SJSA1 (cell line): ENCODE results near the gene MROH2B. TPM values are rescaled to one million over a fixed set of nuclear protein-coding genes. Genes with fewer than 3 reads are reported as not detected.

Experiments
- DNase-seq, 2 experiments: peaks; one replicate each; pipeline ENCODE4 v3.0.0-alpha.2; 2015 to 2020; ENCODE audit warnings: low spot score in 2 of 2, low read depth in 1 of 2
- H3K27ac ChIP-seq: fragments of 250-450 bp; sonication (Bioruptor Pico); 2 replicates; pipeline ENCODE4 v1.5.1; 2020; ENCODE audit warnings: mild to moderate bottlenecking, moderate library complexity
- H3K27me3 ChIP-seq: fragments of 250-450 bp; sonication (Bioruptor Pico); replicated peaks from 2 replicates; pipeline ENCODE4 v1.5.1; 2020; ENCODE audit warnings: mild to moderate bottlenecking, moderate library complexity
- H3K36me3 ChIP-seq: fragments of 250-450 bp; sonication (Bioruptor Pico); 2 replicates; pipeline ENCODE4 v1.5.1; 2020; ENCODE audit warnings: mild to moderate bottlenecking
- H3K4me1 ChIP-seq: fragments of 250-450 bp; sonication (Bioruptor Pico); replicated peaks from 2 replicates; pipeline ENCODE4 v1.6.1; 2021; ENCODE audit warnings: mild to moderate bottlenecking
- H3K4me3 ChIP-seq: fragments of 250-450 bp; sonication (Bioruptor Pico); 2 replicates; pipeline ENCODE4 v1.5.1; 2020; ENCODE audit warnings: mild to moderate bottlenecking
- H3K9me3 ChIP-seq: fragments of 250-450 bp; sonication (Bioruptor Pico); replicated peaks from 2 replicates; pipeline ENCODE4 v1.5.1; 2020; ENCODE audit warnings: mild to moderate bottlenecking
- total RNA-seq: library from RNA; depleted of rRNA; stranded (reverse); fragments of >200 nt; shearing (Covaris generic); gene quantifications from 2 replicates; pipeline ENCODE4 v1.2.3, GENCODE V29; 2014; rRNA removed

The MROH2B gene
- total RNA-seq, 1 experiment from 2014 or later, result not detected

- DNase-seq, result no peak
- H3K27me3 ChIP-seq, result no peaks in the 10 kb centered on the region
- no peak overlapping the region for H3K27ac ChIP-seq
- H3K4me3 ChIP-seq, result no peak overlapping the region
- H3K36me3 ChIP-seq, result no peaks in the 10 kb centered on the region
- H3K9me3 ChIP-seq, result no peaks in the 10 kb centered on the region
- no peaks in the 10 kb centered on the region for H3K4me1 ChIP-seq
These were observed 95.1 kb downstream of the MROH2B start for GRCh38 chr5:40976041-40976440.

DNA sequence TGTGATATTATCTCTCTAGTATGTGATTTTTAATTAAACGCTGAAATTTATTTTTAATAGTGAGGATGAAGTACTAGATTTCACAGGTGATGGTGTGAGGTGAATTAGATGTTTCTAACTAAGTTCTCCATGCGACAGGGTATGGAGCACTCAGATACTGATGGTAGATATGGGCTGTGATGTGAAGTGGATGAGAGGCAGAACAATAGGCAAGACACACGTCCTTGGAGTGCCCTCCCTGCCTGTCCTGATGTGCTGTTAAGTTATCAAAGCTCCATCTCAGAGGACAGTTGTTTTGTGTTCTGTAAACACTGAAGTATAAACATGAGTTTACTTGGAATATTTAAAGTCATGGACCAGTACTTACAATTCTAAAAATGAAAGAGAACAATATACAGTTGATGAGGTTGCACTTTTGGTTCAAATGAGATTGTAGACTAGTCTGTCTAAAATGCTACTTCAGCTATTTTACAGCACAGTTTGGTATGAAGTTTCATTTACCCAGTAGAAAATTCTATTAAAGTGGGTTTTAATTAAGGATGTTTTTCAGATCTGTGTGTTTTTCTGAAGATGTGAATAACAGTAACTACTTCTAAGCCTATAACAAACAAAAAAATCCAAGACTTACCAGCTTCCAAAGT is 97.7 kb downstream of the MROH2B start:
- H3K36me3 ChIP-seq, result no peaks in the 10 kb centered on the region
- DNase-seq, result no peak
- H3K27me3 ChIP-seq, result no peaks in the 10 kb centered on the region
- no peak overlapping the region for H3K4me3 ChIP-seq
- H3K4me1 ChIP-seq, result no peaks in the 10 kb centered on the region
- no peaks in the 10 kb centered on the region for H3K9me3 ChIP-seq
- no peak overlapping the region for H3K27ac ChIP-seq

DNA sequence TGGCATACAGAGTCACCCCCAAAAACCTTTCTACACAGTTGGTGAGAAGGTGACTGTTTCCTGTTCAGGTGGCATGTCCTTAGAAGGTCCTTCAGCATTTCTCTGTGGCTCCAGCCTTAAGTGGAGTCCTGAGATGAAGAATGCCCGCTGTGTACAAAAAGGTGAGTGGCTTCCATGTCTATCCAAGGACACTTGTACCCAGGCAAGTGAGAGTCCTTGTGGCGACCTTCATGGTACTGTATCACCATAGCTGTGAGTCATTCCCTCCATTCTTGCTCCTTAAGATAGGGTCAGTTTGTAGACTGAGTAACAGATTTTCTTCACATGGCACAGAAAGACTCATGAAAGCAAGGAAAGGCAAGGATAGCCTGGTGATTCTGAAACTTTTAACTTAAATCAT is 98.7 kb downstream of the MROH2B start:
- Histone ChIP-seq H3K27ac (no peak overlapping the region), H3K4me3 (no peak overlapping the region), H3K27me3 (no peaks in the 10 kb centered on the region), H3K9me3 (no peaks in the 10 kb centered on the region), H3K4me1 (no peaks in the 10 kb centered on the region), H3K36me3 (no peaks in the 10 kb centered on the region)
- DNase-seq, result no peak

DNA sequence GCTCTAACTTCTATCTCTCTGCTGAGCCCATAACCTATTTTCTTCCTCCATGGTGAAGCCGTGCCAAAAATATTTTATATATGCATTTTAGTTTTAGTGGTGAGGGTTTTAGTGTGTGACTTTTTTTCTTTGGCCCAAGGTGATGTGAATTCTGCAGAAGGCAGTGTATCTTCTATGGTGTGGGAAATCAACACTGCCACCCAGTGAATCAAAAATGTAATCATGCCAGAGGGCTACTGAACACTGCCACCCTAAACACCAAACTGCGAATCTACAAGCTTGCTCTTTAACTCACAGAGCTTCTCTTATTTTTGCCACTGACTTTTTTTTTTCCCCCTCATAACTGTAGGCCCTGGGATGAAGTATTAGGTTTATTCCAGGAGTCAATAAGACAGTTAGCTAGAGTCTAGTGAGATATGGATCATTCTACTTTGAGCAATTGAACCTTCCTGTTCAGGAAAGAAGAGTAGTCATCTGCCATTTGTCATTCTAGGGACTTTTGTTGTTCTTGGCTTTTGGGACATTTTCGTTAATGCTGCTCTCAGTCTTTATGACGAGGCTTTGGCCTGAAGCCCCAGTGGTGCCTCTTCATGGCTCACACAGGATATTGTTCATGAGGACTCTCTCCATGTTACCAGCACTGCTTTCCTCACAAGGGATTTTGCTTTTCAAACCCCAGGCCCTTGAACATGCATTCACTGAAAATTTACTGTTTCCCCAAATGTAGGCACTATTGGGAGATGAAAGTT is 108.8 kb downstream of the MROH2B start:
- H3K27ac ChIP-seq, result no peak overlapping the region
- no peak for DNase-seq

DNA sequence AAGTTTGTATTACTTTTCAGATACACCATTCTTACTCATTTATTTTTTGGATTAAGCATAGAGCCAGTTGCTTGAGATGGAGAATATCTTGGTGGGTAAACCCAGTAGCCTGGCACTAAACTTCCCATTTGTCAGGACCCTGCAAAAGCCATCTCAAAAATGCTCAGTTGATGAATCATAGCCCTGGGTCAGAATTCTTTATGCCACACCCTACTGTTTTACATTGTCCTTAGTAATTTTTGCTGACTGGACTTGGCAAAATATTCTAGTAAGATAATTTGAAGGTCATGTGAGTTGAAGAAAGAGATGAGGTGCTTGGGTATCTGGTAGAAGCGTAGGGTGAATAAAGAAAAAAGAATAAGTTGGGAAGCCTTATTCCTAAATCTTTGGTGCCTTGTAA is 111.1 kb downstream of the MROH2B start:
- Histone ChIP-seq H3K27ac (no peak overlapping the region), H3K4me1 (peaks cover 8% of the 10 kb centered on the region; the same call in 1 of the 2 replicates)
- no peak for DNase-seq

More for the DNA sequence above, 108.8 kb downstream of the MROH2B start:
- Histone ChIP-seq H3K36me3 (no peaks in the 10 kb centered on the region), H3K9me3 (peaks cover 7% of the 10 kb centered on the region; the same call in 1 of the 2 replicates), H3K27me3 (no peaks in the 10 kb centered on the region), H3K4me3 (no peak overlapping the region), H3K4me1 (peaks cover 8% of the 10 kb centered on the region; the same call in 1 of the 2 replicates)

DNA sequence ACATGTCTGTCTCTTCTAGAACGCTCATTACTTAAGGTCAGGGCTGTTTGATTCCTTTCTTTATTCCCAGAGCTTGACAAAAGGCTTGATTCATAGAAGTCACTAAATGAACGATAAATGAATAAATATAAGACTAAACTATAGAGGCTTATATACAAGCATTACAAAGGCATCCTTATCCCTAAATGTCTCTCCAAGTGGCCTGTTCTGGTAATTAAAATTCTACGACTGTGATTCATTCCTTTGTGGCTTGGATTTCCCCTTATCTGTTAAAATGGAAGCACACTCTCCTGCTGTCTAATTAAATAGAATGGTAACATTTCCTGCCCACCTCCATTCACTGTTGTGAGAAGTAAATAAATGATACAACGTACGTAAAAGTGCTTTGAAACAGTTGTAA is 112.3 kb downstream of the MROH2B start:
- Histone ChIP-seq H3K27me3 (no peaks in the 10 kb centered on the region), H3K4me3 (no peak overlapping the region), H3K36me3 (no peaks in the 10 kb centered on the region), H3K9me3 (peaks cover 7% of the 10 kb centered on the region; the same call in 1 of the 2 replicates), H3K4me1 (peaks cover 8% of the 10 kb centered on the region; the same call in 1 of the 2 replicates), H3K27ac (no peak overlapping the region)
- no peak for DNase-seq

More for the DNA sequence above, 111.1 kb downstream of the MROH2B start:
- Histone ChIP-seq H3K36me3 (no peaks in the 10 kb centered on the region), H3K27me3 (no peaks in the 10 kb centered on the region), H3K9me3 (peaks cover 7% of the 10 kb centered on the region; the same call in 1 of the 2 replicates), H3K4me3 (no peak overlapping the region)

DNA sequence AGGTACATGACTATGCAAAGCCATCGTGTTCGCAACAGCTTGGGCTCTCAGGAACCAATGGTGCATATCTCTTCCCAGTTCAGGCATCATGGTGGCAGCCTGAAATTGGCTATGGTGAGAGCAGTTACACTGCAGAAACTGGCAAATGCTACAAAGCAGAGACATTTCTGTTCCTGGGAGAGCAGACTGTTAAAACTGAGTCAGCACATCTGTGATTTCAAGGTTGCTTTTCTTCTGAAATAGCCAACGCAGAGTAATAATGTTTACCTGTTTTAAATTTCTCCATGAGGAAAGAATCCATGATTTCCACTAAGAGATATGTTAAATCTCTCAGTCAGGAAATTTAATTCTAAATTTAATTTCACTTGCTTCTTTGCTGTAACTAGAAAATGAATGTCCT is 114.1 kb downstream of the MROH2B start:
- H3K9me3 ChIP-seq, result peaks cover 9% of the 10 kb centered on the region; the same call in 1 of the 2 replicates
- peaks cover 8% of the 10 kb centered on the region; the same call in 1 of the 2 replicates for H3K4me1 ChIP-seq
- no peak for DNase-seq

DNA sequence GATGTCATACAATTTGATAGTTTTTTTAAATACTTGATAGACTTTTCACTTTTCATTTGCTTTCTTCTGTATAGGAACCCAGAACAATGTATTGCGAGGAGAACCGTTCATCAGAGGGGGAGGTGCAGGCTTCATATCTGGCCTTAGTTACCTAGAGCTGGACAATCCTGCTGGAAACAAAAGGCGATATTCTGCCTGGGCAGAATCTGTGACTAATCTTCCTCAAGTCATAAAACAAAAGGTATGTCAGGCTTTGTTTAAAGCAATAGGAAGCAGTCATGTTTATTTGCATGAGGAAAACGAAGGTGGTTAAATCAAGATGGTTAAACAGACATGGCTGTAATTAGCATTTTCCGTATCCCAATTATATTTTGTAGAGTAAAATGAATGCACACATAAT is 115.8 kb downstream of the MROH2B start:
- 0 out of 2 replicates have a peak, but pooled peaks cover 2% of the 10 kb centered on the region for H3K27me3 ChIP-seq
- H3K9me3 ChIP-seq, result peaks cover 9% of the 10 kb centered on the region; the same call in 1 of the 2 replicates
- H3K4me1 ChIP-seq, result peaks cover 8% of the 10 kb centered on the region; the same call in 1 of the 2 replicates
- no peak overlapping the region for H3K27ac ChIP-seq
- DNase-seq, result no peak
- no peaks in the 10 kb centered on the region for H3K36me3 ChIP-seq
- H3K4me3 ChIP-seq, result no peak overlapping the region

More for the DNA sequence above, 114.1 kb downstream of the MROH2B start:
- Histone ChIP-seq H3K4me3 (no peak overlapping the region), H3K27me3 (0 out of 2 replicates have a peak, but pooled peaks cover under 1% of the 10 kb centered on the region), H3K36me3 (no peaks in the 10 kb centered on the region), H3K27ac (no peak overlapping the region)

Other genes starting within 250 kb of the MROH2B start
- 145 and 281 TPM in 2 replicates for gene RPL37, start 236.1 kb downstream of the MROH2B start, total RNA-seq
- gene CARD6, start 230.0 kb downstream of the MROH2B start, total RNA-seq, result 4.3 and 6.6 TPM in 2 replicates
- not detected in 2 replicates for gene C7, start 161.8 kb downstream of the MROH2B start, total RNA-seq
- not detected in 2 replicates for gene C6, start 142.2 kb upstream of the MROH2B start, total RNA-seq